Adrenal gland (tissue), 12 donors: ENCODE data around the gene IL17F. TPM values are rescaled to one million over a fixed set of nuclear protein-coding genes. Genes with fewer than 3 reads are reported as not detected.

ENCODE experiments used
- DNase-seq, 7 donors: peaks; one replicate each; pipeline ENCODE4 v3.0.0-alpha.2; 2019 to 2020
- H3K27ac ChIP-seq, 5 donors: fragments of 200-600 bp; sonication (generic) in 4 of 5; 1 replicate in 3 of 5; 2 replicates in 2 of 5; pipeline versions ENCODE4 v1.5.1 to v1.8.0; 2016 to 2020; ENCODE audit warnings: mild to moderate bottlenecking in 1 of 5
- H3K27me3 ChIP-seq: fragments of 200-600 bp; 2 replicates; pipeline ENCODE4 v1.8.0; 2021
- H3K36me3 ChIP-seq, 2 donors: fragments of 200-600 bp; replicated peaks in 1 of 2; 1 replicate in 1 of 2; 2 replicates in 1 of 2; pipeline versions ENCODE4 v1.5.1 to v1.8.0; 2018 to 2022
- H3K4me1 ChIP-seq, 2 donors: fragments of 200-600 bp; replicated peaks in 1 of 2; 1 replicate in 1 of 2; 2 replicates in 1 of 2; pipeline versions ENCODE4 v1.5.1 to v1.8.0; 2018 to 2021
- H3K4me3 ChIP-seq, 4 donors: fragments of 200-600 bp; sonication (generic) in 3 of 4; one replicate each; pipeline ENCODE4 v1.5.1; 2016 to 2018
- H3K9me3 ChIP-seq, 3 donors: fragments of 200-600 bp; sonication (generic) in 1 of 3; replicated peaks in 1 of 3; 1 replicate in 2 of 3; 2 replicates in 1 of 3; pipeline versions ENCODE4 v1.5.1 to v1.8.0; 2016 to 2021
- POLR2A ChIP-seq, 2 donors: fragments of 450-650 bp; IDR thresholded peaks; one replicate each; pipeline ENCODE4 v1.6.1; 2017; ENCODE audit warnings: antibody characterized with exemption in 2 of 2, mild to moderate bottlenecking in 2 of 2, moderate library complexity in 1 of 2
- whole genome bisulfite sequencing, 4 donors: extraction: QIAGEN DNeasy Blood & Tissue Kit in 2 of 4; methylation state at CpG; one replicate each; pipeline versions ENCODE4 v1.1.5 to v1.1.7; 2013 to 2017; 5-methylcytosine and 5-hydroxymethylcytosine counted together
- intact Hi-C, 2 donors: fragments of 100-400 bp; cut with DNase I; formaldehyde crosslinking; loops; one replicate each; pipeline versions ENCODE4 v1.14.1 to v1.15.0; 2022 to 2023
- polyA plus RNA-seq, 3 donors: library from polyadenylated mRNA; stranded (reverse); fragments of 200-250 nt in 2 of 3; fragments of 350-450 nt in 1 of 3; fragmentation: Illumina TruSeq in 1 of 3; extraction: RNeasy Lipid Tissue Mini Kit (QIAGEN cat#74804) in 1 of 3; gene quantifications; one replicate each; pipeline ENCODE4 v1.2.3, GENCODE V29; 2013 to 2014
- total RNA-seq, 9 donors: library from RNA; depleted of rRNA in 4 of 9; stranded (reverse); fragments of >200 nt in 4 of 9; fragments of 120-200 nt in 1 of 9; fragmentation: NEBNext Ultra II Directional in 1 of 9; extraction: Animal tissue kit (Norgen Biotek cat#: 25700) in 1 of 9; gene quantifications; one replicate each; pipeline versions ENCODE4 v1.1.0 to v1.2.4, GENCODE V29; 2013 to 2023
- TF ChIP-seq, protein P1 (sequence below), 6 experiments: fragments of 450-650 bp in 4 of 6; fragments of 200-600 bp in 2 of 6; sonication (generic) in 1 of 6; IDR thresholded peaks; 1 replicate in 5 of 6; 2 replicates in 1 of 6; pipeline versions ENCODE4 v1.5.1 to v1.8.0; 2016 to 2021; ENCODE audit warnings: antibody characterized with exemption in 6 of 6, mild to moderate bottlenecking in 2 of 6, moderate library complexity in 1 of 6
- donor health status: healthy with polysubstance abuse.
- donor health status: Bipolar disorder and iron deficiency.
- donor health status: DM: yes; HTN: yes; CAD: no.
- donor health status: DM: no; HTN: no; CAD: no.
- donor health status: DM: no; HTN: no; CAD: no.
- donor health status: DM: yes; HTN: yes; CAD: no.

IL17F gene
- total and polyA plus RNA-seq, 12 donors, result not detected

DNA sequence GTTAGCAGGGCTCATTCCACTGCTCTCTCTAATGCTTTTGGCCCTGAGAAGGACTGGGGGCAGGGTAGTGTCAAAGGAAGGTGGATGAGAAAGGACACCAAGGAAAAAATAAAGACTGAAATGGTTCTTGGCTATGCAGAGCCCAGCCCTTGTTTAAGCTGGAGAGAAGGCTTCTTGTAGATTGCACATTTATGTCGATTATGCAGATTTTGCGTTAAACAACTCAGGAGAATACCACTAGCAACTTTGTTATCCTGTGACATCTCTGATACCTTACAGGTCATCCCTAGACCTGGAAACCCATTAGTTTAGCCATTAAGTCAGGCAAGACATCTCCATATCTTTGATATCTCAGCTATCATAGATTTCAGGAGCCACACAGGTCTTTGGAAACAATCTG lies 11.1 kb upstream of the IL17F start:
- DNase-seq, result no peak
- no peaks in the 10 kb centered on the region for H3K27me3 ChIP-seq
- H3K36me3 ChIP-seq, result no peaks in the 10 kb centered on the region
- H3K4me3 ChIP-seq, result no peak overlapping the region
- 88 to 100% (median 90%) methylated on average over 2 of the region's 2 CpGs for WGBS, 4 donors
- H3K27ac ChIP-seq, result no peak overlapping the region
- intact Hi-C loops, result no loop called here
- no peaks in the 10 kb centered on the region for H3K9me3 ChIP-seq
- TF ChIP-seq, protein P1, sequence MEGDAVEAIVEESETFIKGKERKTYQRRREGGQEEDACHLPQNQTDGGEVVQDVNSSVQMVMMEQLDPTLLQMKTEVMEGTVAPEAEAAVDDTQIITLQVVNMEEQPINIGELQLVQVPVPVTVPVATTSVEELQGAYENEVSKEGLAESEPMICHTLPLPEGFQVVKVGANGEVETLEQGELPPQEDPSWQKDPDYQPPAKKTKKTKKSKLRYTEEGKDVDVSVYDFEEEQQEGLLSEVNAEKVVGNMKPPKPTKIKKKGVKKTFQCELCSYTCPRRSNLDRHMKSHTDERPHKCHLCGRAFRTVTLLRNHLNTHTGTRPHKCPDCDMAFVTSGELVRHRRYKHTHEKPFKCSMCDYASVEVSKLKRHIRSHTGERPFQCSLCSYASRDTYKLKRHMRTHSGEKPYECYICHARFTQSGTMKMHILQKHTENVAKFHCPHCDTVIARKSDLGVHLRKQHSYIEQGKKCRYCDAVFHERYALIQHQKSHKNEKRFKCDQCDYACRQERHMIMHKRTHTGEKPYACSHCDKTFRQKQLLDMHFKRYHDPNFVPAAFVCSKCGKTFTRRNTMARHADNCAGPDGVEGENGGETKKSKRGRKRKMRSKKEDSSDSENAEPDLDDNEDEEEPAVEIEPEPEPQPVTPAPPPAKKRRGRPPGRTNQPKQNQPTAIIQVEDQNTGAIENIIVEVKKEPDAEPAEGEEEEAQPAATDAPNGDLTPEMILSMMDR (IDR thresholded peaks at IDR 0.05), result no peak
- H3K4me1 ChIP-seq, result no peaks in the 10 kb centered on the region

DNA sequence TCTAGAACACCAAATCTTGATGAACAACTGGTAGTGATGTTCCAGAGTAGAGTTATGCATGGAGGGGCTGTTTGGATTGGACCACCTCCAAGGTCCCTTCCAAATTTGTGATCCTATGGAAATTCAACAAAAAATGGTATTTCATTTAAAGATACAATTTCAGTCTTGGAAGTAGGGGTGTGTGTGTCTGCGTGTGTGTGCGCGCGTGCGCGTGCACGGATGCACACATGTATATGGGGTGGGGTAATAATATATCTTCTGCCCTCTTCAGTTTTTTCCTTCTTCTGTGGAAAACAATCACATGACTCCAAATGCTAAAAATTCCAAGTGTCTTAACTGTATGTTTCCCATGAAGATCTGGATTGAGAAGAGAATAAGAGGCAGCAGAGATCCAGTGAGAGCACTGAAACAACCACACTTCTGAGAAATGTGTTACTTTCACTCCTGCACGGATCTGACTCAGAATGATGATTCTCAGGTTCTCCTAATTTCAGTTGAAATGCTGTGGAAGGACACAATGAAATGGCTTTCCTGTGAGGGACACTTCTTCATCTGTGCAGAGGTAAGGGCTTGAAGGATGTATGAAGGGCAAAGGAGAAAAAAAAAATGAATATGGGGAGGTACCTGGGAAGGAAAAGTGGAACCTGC lies 10.6 kb upstream of the IL17F start:
- Histone ChIP-seq H3K36me3 (no peaks in the 10 kb centered on the region), H3K27ac (no peak overlapping the region), H3K4me1 (no peaks in the 10 kb centered on the region), H3K27me3 (no peaks in the 10 kb centered on the region), H3K4me3 (no peak overlapping the region), H3K9me3 (no peaks in the 10 kb centered on the region)
- intact Hi-C loops, result no loop called here
- no peak for TF ChIP-seq POLR2A (IDR thresholded peaks at IDR 0.05)
- WGBS, 4 donors, result 91 to 96% (median 94%) methylated on average over 8 of the region's 8 CpGs
- no peak for DNase-seq

DNA sequence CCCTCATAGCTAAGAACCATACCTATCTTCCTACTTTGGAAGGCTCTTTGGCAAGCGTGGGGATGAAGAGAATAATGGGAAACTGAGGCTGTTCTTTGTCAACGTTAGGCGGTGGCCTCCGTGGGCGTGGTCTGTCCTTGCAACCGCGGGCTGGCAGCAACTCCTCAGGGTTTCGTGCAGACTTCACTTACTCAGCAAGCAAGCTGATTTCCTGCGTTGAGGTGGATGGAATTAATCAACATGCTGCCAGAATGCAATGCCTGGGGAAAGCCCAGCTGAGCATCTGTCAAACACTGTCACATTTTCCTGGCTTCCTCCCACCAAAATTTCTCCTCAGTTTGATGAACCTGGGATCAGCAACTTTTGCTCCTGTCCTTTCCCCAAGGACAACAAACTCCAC lies 9.2 kb upstream of the IL17F start:
- TF ChIP-seq, protein P1 (IDR thresholded peaks at IDR 0.05), result no peak
- no peak for TF ChIP-seq POLR2A (IDR thresholded peaks at IDR 0.05)
- intact Hi-C loops, result no loop called here
- no peak overlapping the region for H3K27ac ChIP-seq
- H3K4me3 ChIP-seq, result no peak overlapping the region
- WGBS, 4 donors, result 25 to 41% (median 28%) methylated on average over 9 of the region's 9 CpGs
- no peaks in the 10 kb centered on the region for H3K36me3 ChIP-seq
- no peak for DNase-seq
- no peaks in the 10 kb centered on the region for H3K4me1 ChIP-seq
- no peaks in the 10 kb centered on the region for H3K9me3 ChIP-seq
- no peaks in the 10 kb centered on the region for H3K27me3 ChIP-seq

DNA sequence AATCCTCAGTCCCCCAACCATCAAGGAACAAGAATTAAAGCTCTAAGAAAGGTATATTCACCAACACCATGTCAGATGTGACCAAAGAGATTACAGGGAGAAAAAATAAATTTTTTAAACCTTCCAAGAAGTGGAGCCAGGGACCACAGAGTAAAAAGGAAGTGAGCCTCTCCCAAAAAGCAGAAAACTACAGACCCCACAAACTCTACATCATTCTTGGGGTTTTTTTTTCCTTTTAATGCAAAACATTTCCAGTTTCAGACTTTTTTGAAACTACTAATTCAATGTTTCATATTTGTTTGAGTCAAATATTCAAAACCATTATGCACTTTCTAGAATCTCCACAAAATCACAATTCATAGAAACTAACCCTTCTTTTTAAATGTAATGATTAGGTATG lies 6.8 kb upstream of the IL17F start:
- Histone ChIP-seq H3K27ac (no peak overlapping the region), H3K27me3 (no peaks in the 10 kb centered on the region), H3K4me3 (no peak overlapping the region), H3K36me3 (no peaks in the 10 kb centered on the region), H3K4me1 (no peaks in the 10 kb centered on the region), H3K9me3 (no peaks in the 10 kb centered on the region)
- no peak for TF ChIP-seq POLR2A (IDR thresholded peaks at IDR 0.05)
- TF ChIP-seq, protein P1 (IDR thresholded peaks at IDR 0.05), result no peak
- intact Hi-C loops, result no loop called here
- no peak for DNase-seq

DNA sequence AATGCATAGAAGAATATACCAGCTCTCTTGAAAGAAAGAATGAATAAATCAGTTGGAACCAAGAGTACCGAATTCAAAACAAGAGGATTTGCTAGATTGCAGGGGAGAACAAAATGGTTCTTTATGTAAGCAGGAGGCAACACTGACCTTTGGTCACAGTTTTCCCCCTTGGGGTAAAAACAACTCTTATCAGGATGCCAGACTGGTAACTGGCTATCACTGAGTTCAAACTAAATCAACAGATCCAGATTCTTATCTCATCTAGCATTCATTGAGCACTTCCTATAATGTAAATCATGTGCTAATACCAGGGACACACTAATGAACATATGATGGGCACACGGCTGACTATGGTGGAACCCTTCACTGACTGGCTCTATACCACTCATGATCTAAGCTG lies 4.8 kb upstream of the IL17F start:
- TF ChIP-seq, protein P1 (IDR thresholded peaks at IDR 0.05), result no peak
- no peak for TF ChIP-seq POLR2A (IDR thresholded peaks at IDR 0.05)
- H3K9me3 ChIP-seq, result no peaks in the 10 kb centered on the region
- H3K27ac ChIP-seq, result no peak overlapping the region
- no peak for DNase-seq
- no peaks in the 10 kb centered on the region for H3K27me3 ChIP-seq
- intact Hi-C loops, result loop anchor here in 1 of 2 donors (10.0 kb wide), 1 partner anchor 1284 kb away; no protein-coding TSS in a partner anchor
- no peaks in the 10 kb centered on the region for H3K4me1 ChIP-seq
- H3K36me3 ChIP-seq, result no peaks in the 10 kb centered on the region
- WGBS, 4 donors, result 46 to 61% (median 56%) methylated on average over 2 of the region's 2 CpGs
- H3K4me3 ChIP-seq, result no peak overlapping the region
